Measurements from ENCODE around the gene TNFRSF9.
A peak's percentile ranks its signal among the peaks of the same experiment; 100 is the strongest.
"Not testable (repeated sequence)": the region's sequence is repeated elsewhere in the genome, so short reads cannot be mapped to it uniquely, and the experiment has no call there.

The TNFRSF9 gene

DNA sequence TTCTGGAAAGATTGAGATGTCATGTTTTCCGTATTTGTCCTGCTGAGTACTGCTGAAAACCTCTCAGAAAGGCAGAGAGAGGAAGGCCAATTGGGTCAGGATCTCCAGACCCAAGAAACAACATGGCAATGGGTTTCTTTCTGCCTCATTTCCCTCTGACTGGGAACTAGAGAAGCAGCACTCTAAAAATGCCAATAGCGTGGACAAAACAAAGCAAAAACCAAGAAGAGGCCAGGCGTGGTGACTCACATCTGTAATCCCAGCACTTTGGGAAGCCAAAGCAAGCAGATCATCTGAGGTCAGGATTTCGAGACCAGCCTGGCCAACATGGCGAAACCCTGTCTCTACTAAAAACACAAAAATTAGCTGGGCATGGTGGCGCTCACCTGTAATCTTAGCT, 18.3 kb downstream of the TNFRSF9 start:
- FAIRE-seq = no peak
- DNase-seq (ENCODE audit: insufficient read length, low spot score) = no peak

DNA sequence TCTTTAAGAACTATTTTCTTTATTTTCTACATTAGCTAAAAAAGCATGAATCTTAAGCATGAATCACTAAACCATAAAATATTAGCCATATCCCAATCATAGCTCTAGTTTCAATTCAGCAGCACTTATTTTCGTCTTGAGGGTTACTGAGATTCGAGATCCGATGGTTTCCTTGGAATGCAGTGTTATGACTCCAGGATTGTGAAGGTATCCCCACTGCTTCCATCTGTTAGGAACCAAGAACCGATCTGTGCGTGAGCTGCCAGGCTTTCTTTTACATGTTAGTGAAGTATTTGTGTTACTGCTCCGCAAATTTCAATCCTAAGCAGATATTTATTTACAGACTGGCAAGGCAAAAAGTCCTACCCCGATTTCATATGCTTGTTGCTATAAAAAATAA, 18.8 kb downstream of the TNFRSF9 start:
- no peak for FAIRE-seq
- DNase-seq (ENCODE audit: insufficient read length, low spot score) = no peak

DNA sequence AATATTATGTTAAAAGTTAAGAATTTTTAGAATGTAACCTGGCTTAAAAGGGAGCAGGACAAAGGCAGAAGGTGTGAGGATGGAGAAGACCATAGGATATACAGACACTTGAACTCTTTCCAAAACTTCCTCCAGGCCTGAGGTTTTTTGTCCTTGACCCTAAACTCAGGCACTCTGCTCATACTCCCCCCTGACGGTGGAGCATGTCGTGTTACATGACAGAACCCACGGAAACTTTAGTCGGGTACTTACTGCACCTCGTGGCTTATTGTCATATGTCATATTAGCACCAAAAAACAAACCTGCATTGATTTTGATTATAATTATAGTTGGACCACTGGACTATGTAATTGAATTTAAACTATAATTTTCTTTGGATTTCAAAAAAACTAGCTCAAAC, 20.8 kb downstream of the TNFRSF9 start:
- DNase-seq (ENCODE audit: insufficient read length, low spot score) (no peak), FAIRE-seq (no peak)

DNA sequence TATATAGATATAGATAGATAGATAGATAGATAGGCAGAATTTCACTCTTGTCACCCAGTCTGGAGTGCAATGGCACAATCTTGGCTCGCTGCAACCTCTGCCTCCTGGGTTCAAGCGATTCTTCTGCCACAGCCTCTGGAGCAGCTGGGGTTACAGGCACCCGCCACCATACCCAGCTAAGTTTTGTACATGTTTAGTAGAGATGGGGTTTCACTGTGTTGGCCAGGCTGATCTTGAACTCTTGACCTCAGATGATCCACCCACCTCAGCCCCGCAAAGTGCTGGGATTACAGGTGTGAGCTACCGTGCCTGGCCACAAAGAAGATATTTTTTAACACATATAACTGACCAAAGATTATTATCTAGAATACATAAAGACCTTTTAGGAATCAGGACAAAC, 22.7 kb downstream of the TNFRSF9 start:
- not testable (repeated sequence) for FAIRE-seq; DNase-seq (ENCODE audit: insufficient read length, low spot score)

DNA sequence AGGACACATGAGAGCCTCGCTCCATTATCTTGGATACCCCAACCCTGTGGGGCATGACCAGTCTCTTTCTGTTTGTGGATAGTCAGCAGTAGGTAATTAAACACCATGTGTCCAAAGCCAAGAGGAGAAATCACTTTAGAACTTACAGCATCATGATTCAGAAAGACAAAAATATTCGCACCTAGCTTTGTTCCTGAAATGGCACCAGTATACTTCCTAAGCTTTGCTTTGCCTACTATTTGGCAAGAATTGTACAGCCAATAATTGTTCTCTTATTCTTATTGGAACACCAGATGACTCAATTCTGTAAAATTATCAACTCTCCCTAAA, 24.2 kb downstream of the TNFRSF9 start:
- DNase-seq (ENCODE audit: insufficient read length, low spot score) (no peak), FAIRE-seq (no peak)

DNA sequence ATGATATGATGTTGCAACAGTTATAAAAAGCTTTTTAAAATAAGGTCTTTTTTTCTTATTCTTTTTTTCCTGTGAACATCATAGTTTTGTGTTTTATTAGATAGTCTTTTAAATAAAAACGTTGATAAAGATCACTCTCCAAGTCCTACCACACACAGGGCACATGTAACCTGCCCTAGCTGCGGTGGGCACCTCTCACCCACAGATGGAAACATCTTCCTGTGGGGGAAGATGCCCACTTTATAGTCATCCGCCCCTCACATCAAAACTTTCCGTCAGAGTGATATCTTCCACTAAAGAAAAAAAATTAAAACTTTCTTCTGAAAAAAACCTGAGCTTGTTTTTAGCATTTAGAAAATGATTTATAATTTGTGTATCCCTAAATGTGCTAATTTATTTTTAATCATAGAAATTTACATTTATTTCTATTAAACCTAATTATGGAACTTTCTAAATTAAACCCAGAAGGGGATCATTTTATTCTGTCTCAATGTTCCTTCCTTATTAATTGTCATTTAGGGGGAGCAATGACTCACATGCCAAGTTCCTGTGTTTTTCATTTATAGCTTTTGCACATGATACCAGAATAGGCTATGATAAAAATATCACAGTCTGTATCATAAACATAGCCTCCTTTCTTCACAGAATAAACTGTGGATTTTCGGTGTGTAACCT, 24.7 kb downstream of the TNFRSF9 start:
- DNase-seq (ENCODE audit: insufficient read length, low spot score) = no peak
- FAIRE-seq = no peak

DNA sequence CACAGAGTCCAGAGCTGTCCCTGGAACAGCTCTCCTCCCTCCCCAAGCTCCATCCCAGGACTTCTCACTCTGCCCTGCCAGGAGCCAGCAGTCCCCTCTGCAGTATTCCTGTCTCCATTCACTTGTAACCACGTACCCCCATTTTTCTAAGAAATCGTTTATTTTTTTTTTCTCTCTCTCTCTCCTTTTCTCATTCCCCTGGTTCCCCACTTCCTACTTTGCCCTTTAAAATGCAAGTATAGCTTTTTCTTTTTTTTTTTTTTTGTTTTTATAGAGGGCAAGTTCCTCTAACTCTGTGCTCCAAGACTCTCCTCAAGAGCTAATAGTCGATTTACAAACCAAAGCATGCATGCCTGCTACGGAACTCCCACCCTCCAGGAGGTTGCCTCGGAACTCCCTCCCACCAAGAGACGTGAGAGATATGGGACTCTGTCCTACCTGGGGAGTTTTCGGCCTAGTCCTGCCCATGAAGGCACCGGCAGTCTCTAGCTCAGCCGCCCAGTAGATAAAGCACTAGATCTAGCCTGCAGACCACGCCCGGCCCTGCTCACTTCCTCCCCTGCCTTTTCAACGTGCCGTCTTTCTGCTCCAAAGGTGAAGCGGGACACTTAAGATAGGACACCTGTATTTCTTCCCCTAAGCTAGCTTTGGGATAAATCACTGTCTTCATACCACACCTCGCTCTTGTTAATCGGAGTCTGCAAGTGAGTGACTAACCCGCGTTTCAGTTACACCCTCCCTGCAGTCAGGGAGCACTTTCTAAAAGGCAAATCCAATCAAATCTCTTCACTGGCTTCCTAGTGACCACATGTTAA, 27.7 kb downstream of the TNFRSF9 start:
- DNase-seq (ENCODE audit: insufficient read length, low spot score) (no peak), FAIRE-seq (no peak)

DNA sequence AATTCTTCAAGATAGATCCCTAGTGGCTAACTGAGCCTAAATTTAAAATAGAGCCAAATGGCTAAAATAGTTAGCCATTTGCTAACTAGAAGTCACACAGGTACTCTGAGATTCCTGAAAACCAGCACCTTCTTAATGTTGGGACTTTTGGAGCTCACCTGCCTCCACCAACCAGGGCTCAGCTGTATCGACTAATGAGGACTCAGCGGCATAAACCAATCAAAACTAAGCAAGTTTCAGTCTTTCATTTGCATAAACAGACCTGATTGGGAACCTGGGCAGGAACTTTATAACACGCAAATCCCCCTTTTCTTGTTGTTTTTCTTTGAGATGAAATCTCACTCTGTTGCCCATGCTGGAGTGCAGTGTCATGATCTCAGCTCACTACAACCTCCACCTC, 28.5 kb downstream of the TNFRSF9 start:
- FAIRE-seq = no peak
- no peak for DNase-seq (ENCODE audit: insufficient read length, low spot score)

DNA sequence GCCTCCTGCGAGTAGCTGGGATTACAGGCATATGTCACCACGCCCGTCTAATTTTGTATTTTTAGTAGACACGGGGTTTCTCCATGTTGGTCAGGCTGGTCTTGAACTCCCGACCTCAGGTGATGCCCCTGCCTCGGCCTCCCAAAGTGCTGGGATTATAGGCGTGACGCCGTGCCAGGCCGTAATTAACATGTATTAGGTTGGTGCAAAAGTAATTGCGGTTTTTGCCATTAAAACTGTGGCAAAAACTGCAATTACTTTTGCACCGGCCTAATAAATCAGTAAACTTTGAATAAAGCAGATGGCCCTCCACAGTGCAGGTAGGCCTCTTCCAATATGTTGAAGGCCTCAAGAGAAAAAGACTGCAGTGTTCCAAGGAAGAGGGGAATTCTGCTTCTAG, 35.4 kb downstream of the TNFRSF9 start:
- DNase-seq (ENCODE audit: insufficient read length, low spot score) = no peak
- no peak for FAIRE-seq

DNA sequence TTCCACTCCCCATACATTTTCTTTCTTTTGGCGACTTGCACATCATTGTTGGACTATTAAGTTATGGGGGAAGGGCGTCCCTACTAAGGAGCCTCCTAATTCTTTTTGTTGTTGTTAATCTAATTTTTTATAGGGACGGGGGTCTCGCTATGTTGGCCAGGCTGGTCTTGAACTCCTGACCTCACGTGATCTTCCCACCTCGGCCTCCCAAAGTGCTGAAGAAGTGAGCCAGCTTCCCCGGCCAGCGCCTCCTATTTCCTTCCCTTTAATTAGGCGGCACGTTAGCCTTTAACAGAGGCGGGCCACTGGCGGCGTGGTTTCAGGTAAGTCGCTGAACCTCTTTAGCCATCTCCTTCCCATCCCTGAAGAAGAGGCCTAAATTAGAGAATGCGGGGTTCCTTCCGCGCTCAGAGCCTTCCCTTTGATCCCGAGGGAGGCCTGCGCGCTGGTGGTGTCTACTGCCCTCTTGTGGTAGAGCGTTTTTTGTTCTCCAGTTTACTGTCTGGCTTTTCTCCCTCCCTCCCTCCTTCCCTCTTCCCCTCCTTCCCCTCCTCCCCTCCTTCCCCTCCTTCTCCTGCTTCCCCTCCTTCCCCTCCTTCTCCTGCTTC, 38.1 kb downstream of the TNFRSF9 start:
- FAIRE-seq = peak; percentile 60
- DNase-seq (ENCODE audit: insufficient read length, low spot score) = peak; percentile 77

DNA sequence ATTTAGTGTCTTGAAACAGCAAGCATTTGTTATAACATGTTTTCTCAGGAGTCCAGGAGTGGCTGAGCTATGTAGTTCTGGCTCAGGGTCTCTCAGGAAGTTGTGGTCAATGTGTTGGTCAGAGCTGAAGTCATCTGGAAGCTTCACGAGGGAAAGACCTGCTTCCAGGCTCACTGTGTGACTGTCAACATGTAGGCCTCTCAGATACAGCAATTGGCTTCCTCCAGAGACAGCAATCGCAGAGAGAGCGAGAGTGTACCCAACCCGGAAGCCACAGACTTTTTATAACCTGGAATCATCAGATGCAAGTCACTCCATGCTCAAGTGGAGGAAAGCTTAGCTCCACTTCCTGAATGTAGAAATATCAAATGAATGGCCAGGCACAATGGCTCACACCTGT, 40.9 kb downstream of the TNFRSF9 start:
- FAIRE-seq (no peak), DNase-seq (ENCODE audit: insufficient read length, low spot score) (no peak)

DNA sequence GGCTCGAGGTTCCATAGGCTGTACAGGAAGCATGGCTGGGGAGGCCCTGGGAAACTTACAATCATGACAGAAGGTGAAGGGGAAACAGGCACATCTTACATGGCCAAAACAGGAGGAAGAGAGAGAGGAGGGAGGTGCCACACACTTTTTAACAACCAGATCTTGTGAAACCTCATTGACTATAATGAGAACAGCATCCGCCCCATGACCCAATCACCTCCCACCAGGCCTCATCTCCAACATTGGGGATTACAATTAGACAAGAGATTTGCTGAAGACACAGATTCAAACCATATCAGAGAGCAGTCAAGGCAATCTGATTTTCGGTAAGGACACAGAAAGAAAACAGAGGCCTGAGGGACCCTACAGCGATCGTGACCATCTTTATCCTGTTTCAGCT, 41.7 kb downstream of the TNFRSF9 start:
- DNase-seq (ENCODE audit: insufficient read length, low spot score) (no peak), FAIRE-seq (no peak)

DNA sequence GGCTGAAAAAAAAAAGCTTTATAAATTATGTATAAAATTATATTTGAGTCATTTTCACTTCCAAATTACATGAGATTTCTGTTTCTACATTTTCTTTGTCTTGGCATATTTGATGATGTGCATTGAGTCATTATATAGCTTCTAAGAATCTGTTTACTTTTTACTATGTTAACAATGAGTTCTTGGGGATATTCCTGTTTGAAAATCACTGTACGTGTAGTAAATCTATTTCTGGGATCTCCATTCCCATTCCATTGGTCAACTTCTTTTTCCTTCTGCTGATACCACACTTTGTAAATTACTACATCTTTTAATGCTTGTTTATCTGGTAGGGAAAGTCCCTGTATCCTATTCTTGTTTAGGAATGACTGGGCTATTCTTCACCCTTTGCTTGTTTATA, 43.6 kb downstream of the TNFRSF9 start:
- FAIRE-seq (no peak), DNase-seq (ENCODE audit: insufficient read length, low spot score) (no peak)

DNA sequence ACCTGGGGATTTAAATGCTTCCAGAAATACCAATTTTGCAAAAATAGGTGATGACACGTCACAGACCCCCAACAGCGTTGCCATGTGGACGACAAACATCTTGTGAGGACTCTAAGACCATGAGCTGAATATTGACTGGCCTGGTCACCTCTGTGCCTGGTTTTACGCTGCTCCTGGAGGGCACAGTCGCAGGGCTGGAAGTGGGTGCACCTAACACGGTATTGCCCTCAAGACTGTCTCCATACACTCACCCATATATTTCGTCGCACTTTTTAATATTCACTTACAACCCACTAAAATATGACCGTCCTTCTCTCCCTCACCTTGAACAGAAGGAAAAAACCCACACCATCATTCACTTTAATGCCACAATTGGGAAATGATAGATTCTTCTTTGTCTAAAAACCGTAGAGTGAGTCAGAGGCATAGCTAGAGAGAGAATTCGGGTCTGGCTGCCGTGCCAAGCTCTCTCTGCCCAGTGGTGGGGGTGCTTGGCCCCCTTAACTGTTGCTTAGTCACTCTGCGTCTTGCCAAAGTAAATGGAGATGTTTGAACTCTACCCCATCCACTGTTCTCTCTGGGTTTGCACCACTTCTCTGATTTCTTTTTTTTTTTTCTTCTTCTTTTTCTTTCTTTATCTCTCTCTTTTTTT, 47.0 kb downstream of the TNFRSF9 start:
- FAIRE-seq = no peak
- DNase-seq (ENCODE audit: insufficient read length, low spot score) = no peak

DNA sequence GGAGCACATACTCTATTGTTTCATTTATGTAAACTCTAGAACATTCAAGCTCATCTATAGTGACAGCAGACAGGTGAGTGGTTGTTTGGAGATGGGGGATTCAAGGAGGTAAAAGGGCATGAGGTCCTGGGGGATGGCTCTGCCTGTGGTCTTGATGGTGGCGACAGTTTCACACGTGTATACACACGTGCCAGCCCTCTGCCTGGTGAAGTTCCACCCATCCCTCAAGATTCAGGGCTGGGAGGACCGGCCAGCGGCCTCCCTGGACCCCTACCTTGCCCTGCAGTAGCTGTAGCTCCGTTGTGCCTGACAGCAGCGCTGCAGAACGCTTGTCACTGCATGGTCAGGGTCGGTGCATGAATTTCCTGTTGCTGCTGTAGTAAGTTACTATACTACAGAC, 48.8 kb downstream of the TNFRSF9 start:
- DNase-seq (ENCODE audit: insufficient read length, low spot score) = no peak
- no peak for FAIRE-seq

DNA sequence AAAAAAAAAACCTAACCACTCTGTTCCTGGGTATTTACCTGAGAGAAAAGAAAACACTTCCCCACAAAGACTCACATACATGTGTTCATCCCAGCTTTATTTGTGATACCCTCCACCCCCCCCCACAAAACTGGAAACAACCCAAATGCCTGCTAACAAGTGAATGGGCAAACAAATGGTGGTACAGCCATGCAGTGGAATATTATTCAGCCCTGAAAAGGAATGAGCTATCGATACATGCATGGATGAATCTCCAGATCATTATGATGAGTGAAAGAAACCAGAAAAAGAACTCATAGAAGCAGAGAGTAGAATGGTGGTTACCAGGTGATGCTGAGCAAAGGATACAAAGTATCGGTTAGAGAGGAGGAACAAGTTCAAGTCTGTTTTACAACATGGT, 49.8 kb downstream of the TNFRSF9 start:
- FAIRE-seq = no peak

DNA sequence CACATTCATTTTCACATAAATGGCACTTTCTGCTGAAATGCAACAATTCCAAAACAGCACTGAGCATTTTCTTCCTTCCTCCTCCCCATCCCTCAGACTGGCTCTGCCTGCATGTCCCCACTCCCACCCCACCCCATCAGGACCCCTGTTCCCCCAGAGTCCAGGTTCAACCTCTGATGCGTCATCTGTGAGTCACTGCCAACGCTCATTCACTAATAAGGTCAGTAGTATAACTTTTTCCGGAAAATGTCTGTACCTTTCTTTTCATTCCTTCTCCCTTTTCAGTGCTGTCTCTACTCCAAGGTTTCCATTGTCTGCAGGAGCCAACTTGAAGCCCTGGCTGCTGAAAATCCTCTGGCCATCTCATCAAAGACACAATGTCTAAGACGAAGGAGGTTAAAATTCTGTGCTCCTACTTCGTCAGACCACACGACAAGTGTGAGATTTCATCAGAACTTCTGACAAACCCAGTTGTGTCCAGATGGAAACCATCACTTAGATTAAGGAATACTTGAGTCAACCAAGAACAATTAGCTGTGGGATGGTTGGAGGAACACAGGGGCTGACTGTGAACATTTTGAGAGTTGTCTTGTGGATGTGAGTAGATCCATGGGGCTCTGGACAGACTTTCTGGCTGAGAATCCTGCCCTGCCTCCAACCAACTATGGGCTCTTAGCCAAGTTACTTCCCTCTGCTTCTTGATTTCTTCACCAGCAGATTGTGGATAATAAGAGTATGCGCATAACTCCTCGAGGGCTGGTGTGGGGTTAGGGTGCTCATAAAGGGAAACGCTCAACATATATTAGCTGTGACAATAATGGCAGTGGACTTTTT, 52.2 kb downstream of the TNFRSF9 start:
- DNase-seq (ENCODE audit: insufficient read length, low spot score) = no peak
- no peak for FAIRE-seq

More for the DNA sequence above, 49.8 kb downstream of the TNFRSF9 start:
- DNase-seq (ENCODE audit: insufficient read length, low spot score) = no peak

DNA sequence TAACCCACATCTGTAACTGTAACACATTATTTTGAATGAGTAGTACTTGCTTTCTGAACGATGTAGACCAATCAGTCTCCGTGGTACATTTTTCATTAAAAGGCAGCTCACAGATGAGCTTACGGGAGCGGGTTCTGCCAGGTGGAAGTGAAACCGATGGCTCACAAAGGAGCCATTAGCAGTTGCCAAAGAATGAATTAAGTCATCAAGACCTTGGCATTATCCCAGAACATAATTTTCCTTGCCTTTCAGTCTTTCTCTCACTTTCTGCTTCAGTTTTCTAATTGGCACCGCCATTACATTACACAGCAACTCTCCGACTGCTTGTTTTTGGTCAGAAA, 54.3 kb downstream of the TNFRSF9 start:
- DNase-seq (ENCODE audit: insufficient read length, low spot score) (no peak), FAIRE-seq (no peak)

DNA sequence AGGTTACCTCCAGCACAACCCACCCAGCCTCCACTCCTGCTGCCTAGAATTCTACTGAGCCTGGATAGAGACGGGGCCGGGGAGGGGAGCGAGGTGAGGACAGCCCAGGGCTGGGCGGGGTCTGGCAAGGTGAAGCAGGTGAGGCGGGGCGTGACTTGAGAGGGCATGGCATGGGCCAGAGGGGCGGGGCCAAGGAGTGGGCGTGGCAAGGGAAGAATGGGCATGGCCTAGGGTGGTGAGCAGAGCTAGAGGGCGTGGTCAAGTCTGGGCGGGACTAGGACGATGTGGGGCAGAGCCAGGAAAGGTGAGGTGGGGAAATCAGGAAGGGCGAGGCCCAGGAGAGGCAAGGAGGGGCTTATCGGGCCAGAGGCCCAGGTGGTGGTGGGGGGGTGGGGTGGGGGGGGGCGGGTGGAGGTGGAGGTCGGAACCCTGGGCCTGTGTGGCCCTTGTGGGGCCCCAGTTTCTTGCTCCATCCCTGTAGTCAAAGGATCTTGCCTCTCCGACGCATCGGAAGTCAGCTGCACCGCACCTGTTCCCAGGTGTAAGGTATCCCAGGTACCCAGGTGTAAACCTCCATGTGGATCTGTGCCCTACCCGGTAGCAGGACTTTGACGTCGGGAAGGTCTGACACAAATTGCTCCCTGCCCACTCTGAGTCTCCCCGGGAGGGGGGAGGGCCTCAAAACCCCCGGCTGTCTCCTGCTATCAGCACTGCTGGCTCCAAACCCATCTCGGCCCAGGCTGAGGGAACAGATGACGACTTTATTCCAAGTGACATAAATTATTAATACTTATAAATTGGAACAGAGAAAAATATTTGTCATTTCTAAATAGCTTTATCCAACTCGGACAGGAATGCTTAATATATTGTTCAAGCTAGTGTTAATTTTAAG, 54.9 kb downstream of the TNFRSF9 start:
- FAIRE-seq (no peak), DNase-seq (ENCODE audit: insufficient read length, low spot score) (no peak)

DNA sequence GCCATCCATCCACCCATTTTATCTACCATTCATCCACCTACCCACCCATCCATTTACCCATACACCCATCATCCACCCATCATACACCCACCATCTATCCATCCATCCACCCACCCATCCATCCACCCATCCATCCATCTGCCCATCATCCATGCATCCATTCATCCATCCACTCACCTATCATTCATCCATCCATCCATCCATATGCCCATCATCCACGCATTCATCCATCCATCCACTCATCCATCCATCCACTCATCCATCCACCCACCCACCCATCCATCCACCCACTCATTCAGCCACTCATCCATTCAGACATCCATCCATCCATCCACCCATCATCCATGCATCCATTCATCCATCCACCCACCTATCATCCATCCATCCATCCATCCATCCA, 55.9 kb downstream of the TNFRSF9 start:
- no peak for FAIRE-seq

More for the DNA sequence above, 55.9 kb downstream of the TNFRSF9 start:
- DNase-seq (ENCODE audit: insufficient read length, low spot score) = no peak

Data from HTR-8/SVneo (cell line).